ENCODE measurements around the gene COL15A1. TPM values are rescaled to one million over a fixed set of nuclear protein-coding genes. Genes with fewer than 3 reads are reported as not detected.

Gene COL15A1
- total RNA-seq, 1 donor from 2014 or later = 15.0 TPM

DNA sequence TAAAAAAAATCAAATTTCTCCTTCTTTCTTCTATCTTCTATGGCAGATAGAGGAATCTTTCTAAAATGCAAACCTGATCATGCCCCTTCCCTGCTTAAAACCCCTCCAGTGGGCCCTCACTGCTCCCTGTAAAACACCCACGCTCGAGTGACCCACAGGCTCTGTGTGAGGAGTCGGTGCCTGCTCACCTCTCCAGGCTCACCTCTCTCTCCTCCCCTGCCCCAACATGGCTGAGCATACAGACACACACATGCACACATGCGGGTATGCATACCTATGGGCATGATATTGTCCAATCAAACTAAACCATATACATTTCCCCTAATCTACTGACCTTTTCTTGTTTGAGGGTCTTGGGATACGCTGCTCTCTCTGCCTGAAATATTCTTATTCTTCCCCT is 40.8 kb upstream of the COL15A1 start:
- DNase-seq (ENCODE audit: extremely low spot score in 2 of 2) = peak in 1 of 2 donors; percentile 65
- H3K27me3 ChIP-seq = no peaks in the 10 kb centered on the region
- TF ChIP-seq, protein P1, sequence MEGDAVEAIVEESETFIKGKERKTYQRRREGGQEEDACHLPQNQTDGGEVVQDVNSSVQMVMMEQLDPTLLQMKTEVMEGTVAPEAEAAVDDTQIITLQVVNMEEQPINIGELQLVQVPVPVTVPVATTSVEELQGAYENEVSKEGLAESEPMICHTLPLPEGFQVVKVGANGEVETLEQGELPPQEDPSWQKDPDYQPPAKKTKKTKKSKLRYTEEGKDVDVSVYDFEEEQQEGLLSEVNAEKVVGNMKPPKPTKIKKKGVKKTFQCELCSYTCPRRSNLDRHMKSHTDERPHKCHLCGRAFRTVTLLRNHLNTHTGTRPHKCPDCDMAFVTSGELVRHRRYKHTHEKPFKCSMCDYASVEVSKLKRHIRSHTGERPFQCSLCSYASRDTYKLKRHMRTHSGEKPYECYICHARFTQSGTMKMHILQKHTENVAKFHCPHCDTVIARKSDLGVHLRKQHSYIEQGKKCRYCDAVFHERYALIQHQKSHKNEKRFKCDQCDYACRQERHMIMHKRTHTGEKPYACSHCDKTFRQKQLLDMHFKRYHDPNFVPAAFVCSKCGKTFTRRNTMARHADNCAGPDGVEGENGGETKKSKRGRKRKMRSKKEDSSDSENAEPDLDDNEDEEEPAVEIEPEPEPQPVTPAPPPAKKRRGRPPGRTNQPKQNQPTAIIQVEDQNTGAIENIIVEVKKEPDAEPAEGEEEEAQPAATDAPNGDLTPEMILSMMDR (IDR thresholded peaks at IDR 0.05) = no peak
- no peak for TF ChIP-seq POLR2A (IDR thresholded peaks at IDR 0.05)
- no peak for TF ChIP-seq POLR2AphosphoS5 (IDR thresholded peaks at IDR 0.05; ENCODE audit: insufficient read depth in 1 of 2, low read depth in 1 of 2)
- peaks cover 27% of the 10 kb centered on the region for H3K4me1 ChIP-seq
- intact Hi-C loops (cut with DNase I) = no loop called here
- no peak overlapping the region for H3K27ac ChIP-seq
- H3K4me3 ChIP-seq = no peak overlapping the region
- H3K36me3 ChIP-seq = no peaks in the 10 kb centered on the region
- H3K9me3 ChIP-seq = no peaks in the 10 kb centered on the region

DNA sequence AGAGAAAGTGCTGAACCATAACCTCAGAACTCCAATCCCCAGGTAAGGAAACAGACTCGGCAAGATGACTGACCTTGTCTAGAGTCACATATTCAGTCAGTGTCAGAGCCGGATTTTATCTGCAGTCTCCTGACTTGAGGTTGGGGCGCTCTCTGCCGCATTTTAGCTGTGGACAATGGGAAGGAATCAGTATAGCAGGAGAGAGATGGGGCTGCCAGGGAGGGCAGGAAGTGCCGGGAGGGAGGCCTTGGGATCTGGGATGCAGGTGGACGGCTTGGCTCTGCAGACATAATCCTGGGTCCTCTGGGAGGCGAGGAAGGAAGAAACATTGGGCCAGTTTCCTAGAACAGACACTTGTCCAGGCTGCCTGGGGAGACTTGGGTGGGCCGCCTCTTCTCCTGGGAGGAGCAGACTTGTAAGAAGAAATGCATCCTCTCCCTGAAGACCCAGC is 39.7 kb upstream of the COL15A1 start:
- no peak overlapping the region for H3K4me3 ChIP-seq
- no peaks in the 10 kb centered on the region for H3K9me3 ChIP-seq
- no peaks in the 10 kb centered on the region for H3K27me3 ChIP-seq
- peaks cover 37% of the 10 kb centered on the region for H3K4me1 ChIP-seq
- TF ChIP-seq, protein P1 (IDR thresholded peaks at IDR 0.05) = no peak
- TF ChIP-seq POLR2AphosphoS5 (IDR thresholded peaks at IDR 0.05; ENCODE audit: insufficient read depth in 1 of 2, low read depth in 1 of 2) (no peak), POLR2A (IDR thresholded peaks at IDR 0.05) (no peak)
- no peak overlapping the region for H3K27ac ChIP-seq
- peak in 1 of 2 donors; percentile 54 for DNase-seq (ENCODE audit: extremely low spot score in 2 of 2)
- intact Hi-C loops (cut with DNase I) = no loop called here
- H3K36me3 ChIP-seq = no peaks in the 10 kb centered on the region

DNA sequence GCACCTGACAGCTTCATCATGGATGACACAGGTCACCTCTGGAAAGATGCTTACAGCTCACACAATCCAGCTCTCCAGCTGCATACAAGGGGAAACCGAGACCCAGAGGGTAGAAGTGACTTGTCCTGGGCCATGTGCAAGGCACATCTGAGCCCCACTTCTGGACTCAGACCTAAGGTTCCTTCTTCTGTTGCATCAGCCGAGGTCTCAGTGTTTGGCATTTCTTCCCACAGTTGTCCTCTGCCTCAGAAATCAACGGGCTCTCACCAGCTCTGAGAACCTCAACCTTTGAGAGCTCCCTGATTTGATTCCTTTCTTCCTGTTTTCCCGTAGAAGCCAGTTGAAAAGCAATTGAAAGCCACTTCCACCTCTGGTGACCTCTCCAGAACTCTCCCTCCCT is 38.7 kb upstream of the COL15A1 start:
- Histone ChIP-seq H3K4me3 (no peak overlapping the region), H3K27ac (no peak overlapping the region), H3K36me3 (no peaks in the 10 kb centered on the region), H3K4me1 (peaks cover 34% of the 10 kb centered on the region), H3K9me3 (no peaks in the 10 kb centered on the region), H3K27me3 (no peaks in the 10 kb centered on the region)
- DNase-seq (ENCODE audit: extremely low spot score in 2 of 2) = peak in 1 of 2 donors; percentile 34
- TF ChIP-seq, protein P1 (IDR thresholded peaks at IDR 0.05) = no peak
- TF ChIP-seq POLR2A (IDR thresholded peaks at IDR 0.05) = no peak
- no peak for TF ChIP-seq POLR2AphosphoS5 (IDR thresholded peaks at IDR 0.05; ENCODE audit: insufficient read depth in 1 of 2, low read depth in 1 of 2)
- intact Hi-C loops (cut with DNase I) = no loop called here

DNA sequence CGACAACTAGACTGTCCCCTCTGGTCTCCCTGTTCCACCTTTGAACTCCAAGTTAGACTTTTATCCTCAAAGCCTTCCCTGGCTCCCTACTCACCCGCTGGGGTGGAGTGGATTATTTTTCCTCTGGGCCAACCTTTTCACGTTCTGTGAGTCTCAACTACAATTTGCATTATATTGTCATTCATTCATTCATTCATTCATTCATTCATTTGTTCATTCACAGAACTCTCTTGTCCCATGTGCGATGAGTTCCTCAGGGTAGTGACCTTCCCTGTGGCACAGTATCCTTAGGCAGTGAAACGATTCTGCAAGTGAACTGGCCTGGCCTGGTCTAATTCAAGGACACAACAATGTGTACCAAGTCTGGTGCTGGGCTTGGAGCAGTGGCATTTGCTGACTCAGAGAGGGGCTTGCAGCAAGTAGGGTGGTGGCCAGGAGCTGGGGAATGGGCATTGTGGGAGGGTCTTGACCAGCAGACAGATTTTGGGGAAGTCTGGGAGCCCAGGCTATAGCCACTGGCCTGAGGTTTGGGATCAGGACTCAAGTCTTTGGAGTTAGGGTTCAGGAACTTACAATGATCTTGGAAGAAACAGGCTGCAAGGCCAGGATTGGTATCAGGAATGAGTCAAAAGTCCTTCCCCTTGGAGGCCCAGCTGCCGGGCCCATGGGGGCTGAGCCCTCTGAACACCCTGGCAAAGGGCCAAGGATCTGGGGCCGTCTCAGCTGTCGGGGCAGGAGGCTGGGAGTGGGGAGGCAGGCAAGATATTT is 37.2 kb upstream of the COL15A1 start:
- intact Hi-C loops (cut with DNase I) = no loop called here
- DNase-seq (ENCODE audit: extremely low spot score in 2 of 2) = peak in 1 of 2 donors; percentile 86
- Histone ChIP-seq H3K9me3 (no peaks in the 10 kb centered on the region), H3K4me3 (no peak overlapping the region), H3K36me3 (no peaks in the 10 kb centered on the region), H3K4me1 (peaks cover 34% of the 10 kb centered on the region), H3K27me3 (no peaks in the 10 kb centered on the region), H3K27ac (peak overlapping the region; percentile 65)
- TF ChIP-seq POLR2A (IDR thresholded peaks at IDR 0.05) (no peak), POLR2AphosphoS5 (IDR thresholded peaks at IDR 0.05; ENCODE audit: insufficient read depth in 1 of 2, low read depth in 1 of 2) (no peak)
- TF ChIP-seq, protein P1 (IDR thresholded peaks at IDR 0.05) = no peak

DNA sequence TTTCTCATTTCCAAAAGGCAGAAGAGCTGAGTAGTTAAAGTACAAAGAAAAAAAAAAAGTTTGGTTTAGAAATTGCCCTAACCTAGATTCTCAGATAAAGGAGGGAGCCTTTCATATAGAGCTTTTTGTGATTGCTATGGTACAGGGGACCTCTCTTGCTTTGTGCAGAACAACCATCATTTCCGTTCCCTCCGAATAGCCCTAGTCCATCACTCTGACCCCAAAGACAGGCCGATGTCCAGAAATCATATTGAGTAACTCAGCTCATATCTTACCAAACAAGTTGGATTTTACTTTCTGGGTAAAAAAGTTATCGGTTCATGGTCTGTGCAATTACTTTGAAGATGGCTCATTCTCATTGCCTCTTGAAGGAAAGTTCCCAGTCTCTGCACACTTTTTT is 36.7 kb upstream of the COL15A1 start:
- Histone ChIP-seq H3K4me1 (peaks cover 34% of the 10 kb centered on the region), H3K4me3 (no peak overlapping the region), H3K36me3 (no peaks in the 10 kb centered on the region), H3K9me3 (no peaks in the 10 kb centered on the region), H3K27ac (peak overlapping the region; percentile 65), H3K27me3 (no peaks in the 10 kb centered on the region)
- DNase-seq (ENCODE audit: extremely low spot score in 2 of 2) = peak in 1 of 2 donors; percentile 64
- intact Hi-C loops (cut with DNase I) = no loop called here
- TF ChIP-seq POLR2A (IDR thresholded peaks at IDR 0.05) (no peak), POLR2AphosphoS5 (IDR thresholded peaks at IDR 0.05; ENCODE audit: insufficient read depth in 1 of 2, low read depth in 1 of 2) (no peak)
- TF ChIP-seq, protein P1 (IDR thresholded peaks at IDR 0.05) = no peak
